Measurements from ENCODE around the gene PPARGC1A. TPM values are rescaled to one million over a fixed set of nuclear protein-coding genes. Genes with fewer than 3 reads are reported as not detected.
A peak's percentile ranks its signal among the peaks of the same experiment; 100 is the strongest.

Gene PPARGC1A
- total and polyA plus RNA-seq, 11 donors = 25.4 to 103 (median 83.3) TPM

- 49 to 63% (median 56%) methylated on average over 5 of the region's 5 CpGs for WGBS, 4 donors
- Histone ChIP-seq H3K27me3 (no peaks in the 10 kb centered on the region), H3K36me3 (no peaks in the 10 kb centered on the region), H3K4me3 (no peak overlapping the region), H3K9me3 (no peaks in the 10 kb centered on the region), H3K4me1 (peaks cover 0 to 67% (median 26%) of the 10 kb centered on the region in 12 donors), H3K27ac (peak overlapping the region in 8 of 12 donors; percentile 34 to 84 (median 80))
- ATAC-seq (peak in 2 of 4 donors; percentile 16 to 25), DNase-seq (no peak)
- intact Hi-C loops (cut with DNase I) = no loop called here
- TF ChIP-seq CTCF (IDR thresholded peaks at IDR 0.05) (no peak), POLR2A (IDR thresholded peaks at IDR 0.05) (no peak)
Measured at GRCh38 chr4:23855912-23856605, 33.8 kb downstream of the PPARGC1A start.

GRCh38 chr4:23853986-23854660, 35.7 kb downstream of the PPARGC1A start:
- Histone ChIP-seq H3K36me3 (no peaks in the 10 kb centered on the region), H3K27ac (peak overlapping the region; percentile 3 to 84 (median 68)), H3K4me3 (no peak overlapping the region), H3K4me1 (peaks cover 0 to 70% (median 26%) of the 10 kb centered on the region in 12 donors), H3K9me3 (no peaks in the 10 kb centered on the region), H3K27me3 (no peaks in the 10 kb centered on the region)
- 26 to 33% (median 30%) methylated on average over 4 of the region's 4 CpGs for WGBS, 4 donors
- DNase-seq = no peak
- intact Hi-C loops (cut with DNase I) = no loop called here
- TF ChIP-seq POLR2A (IDR thresholded peaks at IDR 0.05) (no peak), CTCF (IDR thresholded peaks at IDR 0.05) (no peak)
- peak in 3 of 4 donors; percentile 50 to 78 (median 54) for ATAC-seq

GRCh38 chr4:23851464-23851863, 38.4 kb downstream of the PPARGC1A start:
- no peak overlapping the region for H3K4me3 ChIP-seq
- H3K36me3 ChIP-seq = no peaks in the 10 kb centered on the region
- ATAC-seq (peak in 1 of 4 donors; percentile 44), DNase-seq (no peak)
- intact Hi-C loops (cut with DNase I) = no loop called here
- H3K27ac ChIP-seq = peak overlapping the region in 9 of 12 donors; percentile 1 to 84 (median 60)
- H3K4me1 ChIP-seq = peaks cover 0 to 63% (median 21%) of the 10 kb centered on the region in 12 donors
- no peak for TF ChIP-seq CTCF (IDR thresholded peaks at IDR 0.05)
- no peak for TF ChIP-seq POLR2A (IDR thresholded peaks at IDR 0.05)
- WGBS, 4 donors = 41 to 54% (median 48%) methylated on average over 2 of the region's 2 CpGs
- no peaks in the 10 kb centered on the region for H3K9me3 ChIP-seq
- H3K27me3 ChIP-seq = no peaks in the 10 kb centered on the region

GRCh38 chr4:23847158-23847557, 42.7 kb downstream of the PPARGC1A start:
- no peaks in the 10 kb centered on the region for H3K9me3 ChIP-seq
- 79 to 87% (median 82%) methylated on average over 2 of the region's 2 CpGs for WGBS, 4 donors
- H3K27me3 ChIP-seq = no peaks in the 10 kb centered on the region
- intact Hi-C loops (cut with DNase I) = no loop called here
- H3K27ac ChIP-seq = peak overlapping the region in 1 of 12 donors; percentile 11
- ATAC-seq (no peak), DNase-seq (no peak)
- TF ChIP-seq POLR2A (IDR thresholded peaks at IDR 0.05) = no peak
- no peak for TF ChIP-seq CTCF (IDR thresholded peaks at IDR 0.05)
- no peak overlapping the region for H3K4me3 ChIP-seq
- H3K4me1 ChIP-seq = peaks cover 0 to 39% (median 9%) of the 10 kb centered on the region in 12 donors
- H3K36me3 ChIP-seq = no peaks in the 10 kb centered on the region

Measured in heart left ventricle (tissue), 16 donors.